ENCODE results near the gene PCDH15. TPM values are rescaled to one million over a fixed set of nuclear protein-coding genes. Genes with fewer than 3 reads are reported as not detected.

Gene PCDH15
- total RNA-seq, 3 donors from 2014 or later = 0.38 TPM; not detected in 2

DNA sequence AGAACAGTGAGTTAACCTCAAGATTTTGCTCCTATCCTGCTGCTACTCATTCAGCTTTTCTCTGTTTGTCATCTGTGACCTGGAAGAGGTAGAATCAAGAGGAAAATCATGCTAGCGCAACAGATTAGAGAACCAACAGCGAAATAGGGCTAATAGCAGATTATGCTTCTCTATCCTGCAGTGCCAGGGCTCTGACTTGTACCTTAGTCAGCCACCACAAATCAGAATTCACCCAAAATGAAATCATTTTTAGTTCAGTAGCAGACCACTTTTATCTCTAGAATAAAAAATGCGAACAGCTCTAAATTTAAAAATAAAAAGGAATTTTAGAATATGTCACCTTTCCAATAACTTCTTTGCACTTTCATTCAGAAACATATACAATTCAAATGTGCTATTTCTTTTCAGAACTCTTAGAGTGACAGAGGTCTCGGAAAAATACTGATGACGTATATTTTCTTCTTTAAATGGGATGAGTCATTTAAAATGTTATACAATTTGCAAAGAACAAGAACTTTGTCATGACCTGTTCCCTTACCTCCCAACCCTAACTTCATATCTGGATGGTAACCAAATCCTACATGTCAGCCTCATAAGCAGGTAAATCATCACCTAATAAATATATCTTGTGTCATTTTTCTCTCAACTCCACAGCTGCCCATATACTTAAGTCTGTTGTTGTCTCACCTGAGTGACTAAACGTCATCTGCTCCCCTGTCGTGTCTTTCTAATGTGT lies 896.4 kb downstream of the PCDH15 start:
- H3K4me3 ChIP-seq = no peak overlapping the region
- TF ChIP-seq CTCF (IDR thresholded peaks at IDR 0.05) = no peak
- no peaks in the 10 kb centered on the region for H3K9me3 ChIP-seq
- DNase-seq (no peak), ATAC-seq (no peak)
- no peaks in the 10 kb centered on the region for H3K36me3 ChIP-seq (ENCODE audit: low read depth)
- H3K4me1 ChIP-seq (ENCODE audit: low read depth) = peaks cover 3% of the 10 kb centered on the region
- intact Hi-C loops (cut with DNase I, micrococcal nuclease) = no loop called here

DNA sequence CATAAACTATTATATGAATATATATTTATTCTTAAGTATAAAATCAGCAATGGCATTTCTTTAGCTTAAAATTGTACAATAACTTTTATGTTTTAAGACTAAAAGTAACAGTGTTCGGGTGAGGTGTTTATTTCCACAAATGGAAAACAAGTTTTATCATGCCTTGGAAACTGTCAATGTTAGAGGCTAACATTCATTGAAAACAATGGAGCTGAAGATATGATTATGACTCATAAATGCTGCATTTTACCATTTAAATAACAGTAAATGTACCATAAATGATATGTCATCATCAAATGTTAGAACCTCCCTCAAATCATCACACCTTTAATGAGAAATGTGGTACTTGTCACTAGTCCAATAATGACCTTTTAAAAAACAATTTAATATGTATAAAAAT lies 897.3 kb downstream of the PCDH15 start:
- no peak for TF ChIP-seq CTCF (IDR thresholded peaks at IDR 0.05)

GRCh38 chr10:53899463-53900160 lies 901.4 kb downstream of the PCDH15 start:
- ATAC-seq (no peak), DNase-seq (no peak)
- intact Hi-C loops (cut with DNase I, micrococcal nuclease) = no loop called here
- Histone ChIP-seq H3K4me3 (no peak overlapping the region), H3K9me3 (no peaks in the 10 kb centered on the region), H3K36me3 (ENCODE audit: low read depth) (no peaks in the 10 kb centered on the region), H3K4me1 (ENCODE audit: low read depth) (peaks cover 7% of the 10 kb centered on the region)
- no peak for TF ChIP-seq CTCF (IDR thresholded peaks at IDR 0.05)

More for the DNA sequence above, 897.3 kb downstream of the PCDH15 start:
- intact Hi-C loops (cut with DNase I, micrococcal nuclease) = no loop called here
- peaks cover 7% of the 10 kb centered on the region for H3K4me1 ChIP-seq (ENCODE audit: low read depth)
- ATAC-seq (no peak), DNase-seq (no peak)
- H3K4me3 ChIP-seq = no peak overlapping the region
- no peaks in the 10 kb centered on the region for H3K36me3 ChIP-seq (ENCODE audit: low read depth)
- no peaks in the 10 kb centered on the region for H3K9me3 ChIP-seq

- Histone ChIP-seq H3K4me1 (ENCODE audit: low read depth) (peaks cover 7% of the 10 kb centered on the region), H3K36me3 (ENCODE audit: low read depth) (no peaks in the 10 kb centered on the region), H3K9me3 (no peaks in the 10 kb centered on the region), H3K4me3 (no peak overlapping the region)
- TF ChIP-seq CTCF (IDR thresholded peaks at IDR 0.05) = no peak
- no peak for DNase-seq
- no peak for ATAC-seq
- intact Hi-C loops (cut with DNase I, micrococcal nuclease) = no loop called here
These were observed 902.5 kb downstream of the PCDH15 start for GRCh38 chr10:53898532-53898931.

GRCh38 chr10:53894145-53894544 lies 906.9 kb downstream of the PCDH15 start:
- DNase-seq = peak in 1 of 3 donors; percentile 3
- no peak for TF ChIP-seq CTCF (IDR thresholded peaks at IDR 0.05)
- H3K4me3 ChIP-seq = no peak overlapping the region
- no peaks in the 10 kb centered on the region for H3K4me1 ChIP-seq (ENCODE audit: low read depth)
- H3K9me3 ChIP-seq = no peaks in the 10 kb centered on the region
- no peaks in the 10 kb centered on the region for H3K36me3 ChIP-seq (ENCODE audit: low read depth)
- peak; percentile 42 for ATAC-seq
- intact Hi-C loops (cut with DNase I, micrococcal nuclease) = no loop called here

Data from mucosa of descending colon (tissue), 3 donors.